ENCODE results near the gene JAGN1. TPM values are rescaled to one million over a fixed set of nuclear protein-coding genes. Genes with fewer than 3 reads are reported as not detected.

Gene JAGN1
- total and polyA plus RNA-seq, 9 of the 15 experiments (the other 6 are each of a cell fraction or from before 2014, with no cell fraction given): 31.6 to 77.8 (median 40.3) TPM

GRCh38 chr3:9932535-9932842 lies 42.1 kb downstream of the JAGN1 start:
- Histone ChIP-seq H4K20me1 (replicated peaks; ENCODE audit: control insufficient read depth, insufficient read depth, low read length) (no peaks in the 10 kb centered on the region), H3K36me3 (ENCODE audit: control insufficient read depth, insufficient read depth, low read length) (peaks cover 21% of the 10 kb centered on the region), H3K9me1 (ENCODE audit: control insufficient read depth, insufficient read depth, low read length) (no peaks in the 10 kb centered on the region), H3K79me2 (ENCODE audit: control insufficient read depth, insufficient read depth, low read length) (peaks cover 20% of the 10 kb centered on the region), H3K9me3 (replicated peaks; ENCODE audit: control insufficient read depth, insufficient read depth, low read depth, low read length) (no peaks in the 10 kb centered on the region), H3K27ac (ENCODE audit: extremely low read depth, low read depth, low read length) (peak overlapping the region; percentile 88), H3K4me1 (replicated peaks in 1 of 2; ENCODE audit: control insufficient read depth in 2 of 2, insufficient read depth in 2 of 2, low read length in 2 of 2) (peaks cover 11 to 39% of the 10 kb centered on the region in 2 experiments; a peak in 4 of 5 replicates), H3K27me3 (ENCODE audit: control insufficient read depth in 2 of 2, insufficient read depth in 2 of 2, low read length in 2 of 2) (no peaks in the 10 kb centered on the region), H2AFZ (ENCODE audit: low read depth, low read length) (peak overlapping the region; percentile 89), H3K4me2 (ENCODE audit: insufficient read depth, low read length) (peak overlapping the region; percentile 81), H3K4me3 (peak overlapping the region; percentile 57), H3K9ac (ENCODE audit: insufficient read depth in 1 of 2, low read depth in 2 of 2, low read length in 2 of 2) (peak overlapping the region; percentile 76 to 99)
- ATAC-seq: no peak
- in situ Hi-C loops (cut with MboI): no loop called here
- no peak for FAIRE-seq
- WGBS (ENCODE audit: insufficient coverage, low coverage, missing lambda C conversion rate): 15% methylated on average over 13 of the region's 13 CpGs
- intact Hi-C loops (cut with micrococcal nuclease): loop anchor here (1.0 to 10.0 kb wide), 7 partner anchors 44 to 292 kb away; partner anchors contain the start of genes FANCD2 and VHL
- TF ChIP-seq TEAD2 (tag; IDR thresholded peaks at IDR 0.05) (no peak), PHF20 (IDR thresholded peaks at IDR 0.05; ENCODE audit: partially characterized antibody) (no peak), BCL6 (CRISPR knock-in tag; IDR thresholded peaks at IDR 0.05) (no peak), PHB (CRISPR knock-in tag; IDR thresholded peaks at IDR 0.05) (0 out of 2 replicates have a peak, but pooled peaks have one; percentile 43), STAG1 (CRISPR knock-in tag; IDR thresholded peaks at IDR 0.05; ENCODE audit: borderline replicate concordance) (no peak), ZNF3 (CRISPR knock-in tag; IDR thresholded peaks at IDR 0.05) (no peak), MEIS2 (IDR thresholded peaks at IDR 0.05; ENCODE audit: partially characterized antibody) (no peak)
- no TSS peak for BruUV-seq (replicated peaks)
- POLR2A ChIA-PET: interaction anchor here (0.6 to 3.4 kb wide), 17 partner anchors 9 to 382 kb away, joined by 3 to 15 read pairs (median 5); partner anchors contain the start of genes BRK1, EMC3, IL17RC and IL17RE
- CTCF ChIA-PET (ENCODE audit: low intra/inter-chr PET ratio): interaction anchor here (0.6 to 1.3 kb wide), 3 partner anchors 51 to 109 kb away, joined by 4 to 7 read pairs (median 6); no protein-coding TSS in a partner anchor
- DNase-seq (ENCODE audit: extremely low read depth in 1 of 4, low spot score in 3 of 4): no peak

Data from K562 (cell line).